ENCODE results near the gene UQCRC2.
"Not testable (repeated sequence)": the region's sequence is repeated elsewhere in the genome, so short reads cannot be mapped to it uniquely, and the experiment has no call there.

DNA sequence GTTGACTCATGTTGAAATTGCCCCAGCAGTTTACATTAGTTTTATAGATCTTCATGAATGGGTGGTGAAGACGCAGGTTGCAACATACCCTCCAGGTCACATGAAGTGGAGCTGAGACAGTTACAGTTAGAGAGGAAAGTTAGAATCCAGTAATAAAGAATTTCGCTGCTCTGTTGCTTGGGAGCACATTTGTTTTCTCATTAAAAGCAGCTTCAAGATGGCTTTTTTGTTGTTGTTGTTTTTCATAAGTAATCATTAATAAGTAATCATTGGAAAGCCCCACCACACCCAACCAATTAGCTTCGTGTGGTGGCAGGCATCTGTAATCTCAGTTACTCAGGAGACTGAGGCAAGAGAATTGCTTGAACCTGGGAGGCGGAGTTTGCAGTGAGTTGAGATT lies 19.8 kb upstream of the UQCRC2 start:
- TF ChIP-seq, protein P1, sequence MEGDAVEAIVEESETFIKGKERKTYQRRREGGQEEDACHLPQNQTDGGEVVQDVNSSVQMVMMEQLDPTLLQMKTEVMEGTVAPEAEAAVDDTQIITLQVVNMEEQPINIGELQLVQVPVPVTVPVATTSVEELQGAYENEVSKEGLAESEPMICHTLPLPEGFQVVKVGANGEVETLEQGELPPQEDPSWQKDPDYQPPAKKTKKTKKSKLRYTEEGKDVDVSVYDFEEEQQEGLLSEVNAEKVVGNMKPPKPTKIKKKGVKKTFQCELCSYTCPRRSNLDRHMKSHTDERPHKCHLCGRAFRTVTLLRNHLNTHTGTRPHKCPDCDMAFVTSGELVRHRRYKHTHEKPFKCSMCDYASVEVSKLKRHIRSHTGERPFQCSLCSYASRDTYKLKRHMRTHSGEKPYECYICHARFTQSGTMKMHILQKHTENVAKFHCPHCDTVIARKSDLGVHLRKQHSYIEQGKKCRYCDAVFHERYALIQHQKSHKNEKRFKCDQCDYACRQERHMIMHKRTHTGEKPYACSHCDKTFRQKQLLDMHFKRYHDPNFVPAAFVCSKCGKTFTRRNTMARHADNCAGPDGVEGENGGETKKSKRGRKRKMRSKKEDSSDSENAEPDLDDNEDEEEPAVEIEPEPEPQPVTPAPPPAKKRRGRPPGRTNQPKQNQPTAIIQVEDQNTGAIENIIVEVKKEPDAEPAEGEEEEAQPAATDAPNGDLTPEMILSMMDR (conservative IDR thresholded peaks at IDR 0.05): not testable (repeated sequence)
- TF ChIP-seq EZH2 (IDR thresholded peaks at IDR 0.05; ENCODE audit: low read depth): not testable (repeated sequence)

All from PC-9 (cell line).